Activated CD8-positive, alpha-beta memory T cell treated with anti-CD3 and anti-CD28 coated beads for 36 hours (primary cell): Measurements from ENCODE around the gene TPD52L1. TPM values are rescaled to one million over a fixed set of nuclear protein-coding genes. Genes with fewer than 3 reads are reported as not detected.

Experiments
- CTCF ChIA-PET: fragments of 350-600 bp; sonication (Branson Sonifier 250); formaldehyde crosslinking; loops from one replicate; lab custom pipeline; 2021; ENCODE audit warnings: antibody characterized with exemption; lab: Charles Lee
- POLR2A ChIA-PET: fragments of 350-600 bp; sonication (Branson Sonifier 250); formaldehyde crosslinking; loops from one replicate; lab custom pipeline; 2021; ENCODE audit warnings: antibody characterized with exemption; lab: Charles Lee
- total RNA-seq, 2 experiments: library from RNA; stranded (reverse); gene quantifications; one replicate each; pipeline ENCODE4 v1.2.3, GENCODE V29; 2021

TPD52L1 gene
- total RNA-seq, 2 experiments from 2014 or later, result 0.34 to 0.50 TPM

- CTCF ChIA-PET, result interaction anchor here (0.7 kb wide), 1 partner anchor 736 kb away, joined by 5 read pairs; no protein-coding TSS in a partner anchor
These were observed 158.9 kb downstream of the TPD52L1 start for GRCh38 chr6:125312478-125312877.

DNA sequence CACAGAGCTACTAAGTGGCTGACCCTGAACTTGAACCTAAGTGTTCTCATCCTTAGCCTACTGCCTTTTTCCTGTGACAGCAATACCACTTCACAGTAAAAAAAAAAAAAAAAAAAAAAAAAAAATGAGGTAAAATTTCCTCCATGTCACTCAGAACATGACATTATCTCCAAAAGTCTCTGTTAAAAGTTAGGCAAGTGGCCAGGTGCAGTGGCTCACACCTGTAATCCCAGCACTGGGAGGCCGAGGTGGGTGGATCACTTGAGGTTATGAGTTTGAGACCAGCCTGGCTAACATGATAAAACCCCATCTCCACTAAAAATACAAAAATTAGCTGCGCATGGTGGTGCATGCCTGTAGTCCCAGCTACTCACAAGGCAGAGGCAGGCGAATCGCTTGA is 159.4 kb downstream of the TPD52L1 start:
- CTCF ChIA-PET, result interaction anchor here (0.6 to 1.4 kb wide), 5 partner anchors 234 to 754 kb away, joined by 3 to 5 read pairs (median 3); no protein-coding TSS in a partner anchor

More at GRCh38 chr6:125312478-125312877, 158.9 kb downstream of the TPD52L1 start:
- POLR2A ChIA-PET, result interaction anchor here (0.6 kb wide), 1 partner anchor 469 kb away, joined by 3 read pairs; no protein-coding TSS in a partner anchor

More for the DNA sequence above, 159.4 kb downstream of the TPD52L1 start:
- POLR2A ChIA-PET, result interaction anchor here (0.6 kb wide), 1 partner anchor 468 kb away, joined by 3 read pairs; no protein-coding TSS in a partner anchor

Other genes with a start within 250 kb of the TPD52L1 start
- under 1 TPM; 0.04 to 0.13 TPM for gene RNF217, start 191.3 kb upstream of the TPD52L1 start, total RNA-seq
- 100 to 1,000 TPM; 113 to 114 TPM for gene HDDC2, start 148.2 kb downstream of the TPD52L1 start, total RNA-seq